IMR-90 (cell line): ENCODE measurements around the gene RASAL1. TPM values are rescaled to one million over a fixed set of nuclear protein-coding genes. Genes with fewer than 3 reads are reported as not detected.

Experiments
- ATAC-seq: fragments of 200-7000 bp; cut with Tn5 transposase; 2 replicates; pipeline ENCODE4 v1.9.1; 2020; ENCODE audit warnings: low read depth, mild to moderate bottlenecking, moderate library complexity
- BruUV-seq: library from RNA; stranded (reverse); fragments of 400-500 nt; replicated peaks from 2 replicates; lab custom pipeline; 2021; lab: Mats Ljungman, UMichigan
- CTCF ChIA-PET: fragments of 300-600 bp; formaldehyde crosslinking; extraction: SDS; loops from one replicate; lab custom pipeline; 2021; ENCODE audit warnings: antibody characterized with exemption; lab: Yijun Ruan, JAX
- POLR2A ChIA-PET: fragments of 300-600 bp; sonication (Branson Sonifier 250); formaldehyde crosslinking; loops from one replicate; lab custom pipeline; 2022; ENCODE audit warnings: antibody characterized with exemption; ENCODE audit not compliant: unreplicated experiment; lab: Charles Lee
- DNase-seq: peaks from one replicate; pipeline ENCODE4 v3.0.0; 2013
- H2AFZ ChIP-seq: replicated peaks from 2 replicates; pipeline ENCODE3; 2013; ENCODE audit warnings: low read length, mild to moderate bottlenecking; ENCODE audit not compliant: poor library complexity
- H2AK5ac ChIP-seq: 2 replicates; pipeline ENCODE4 v1.6.1; 2013; ENCODE audit warnings: low read depth, low read length, inconsistent platforms
- H2AK9ac ChIP-seq: replicated peaks from 2 replicates; pipeline ENCODE3; 2013; ENCODE audit warnings: mild to moderate bottlenecking, low read depth, low read length, moderate library complexity; ENCODE audit not compliant: poor library complexity
- H2BK120ac ChIP-seq: 2 replicates; pipeline ENCODE4 v1.6.1; 2013; ENCODE audit warnings: low read depth, low read length, inconsistent platforms
- H2BK15ac ChIP-seq: 3 replicates; pipeline ENCODE4 v1.6.1; 2013; ENCODE audit warnings: low read depth, low read length, inconsistent platforms
- H2BK20ac ChIP-seq: 2 replicates; pipeline ENCODE4 v1.6.1; 2013; ENCODE audit warnings: low read depth, mild to moderate bottlenecking, inconsistent platforms, low read length, moderate library complexity
- H2BK5ac ChIP-seq: 2 replicates; pipeline ENCODE4 v1.6.1; 2013; ENCODE audit warnings: mild to moderate bottlenecking, low read depth, low read length, inconsistent platforms; ENCODE audit not compliant: poor library complexity, severe bottlenecking
- H3K14ac ChIP-seq: replicated peaks from 2 replicates; pipeline ENCODE4 v1.6.1; 2013; ENCODE audit warnings: low read depth, low read length, inconsistent platforms
- H3K18ac ChIP-seq: 2 replicates; pipeline ENCODE4 v1.6.1; 2013; ENCODE audit warnings: low read depth, low read length, control low read depth
- H3K23ac ChIP-seq: 2 replicates; pipeline ENCODE4 v1.6.1; 2013; ENCODE audit warnings: low read depth, low read length, inconsistent platforms
- H3K27ac ChIP-seq: 2 replicates; pipeline ENCODE4 v1.5.1; 2013; ENCODE audit warnings: mild to moderate bottlenecking, control low read depth, low read length; ENCODE audit not compliant: insufficient read depth
- H3K27me3 ChIP-seq: 2 replicates; pipeline ENCODE4 v1.6.1; 2013; ENCODE audit warnings: low read length; ENCODE audit not compliant: control insufficient read depth, insufficient read depth
- H3K36me3 ChIP-seq: 2 replicates; pipeline ENCODE4 v1.6.1; 2013; ENCODE audit warnings: low read length, mixed read lengths; ENCODE audit not compliant: control insufficient read depth, insufficient read depth
- H3K4ac ChIP-seq: 2 replicates; pipeline ENCODE4 v1.6.1; 2013; ENCODE audit warnings: low read depth, low read length, inconsistent platforms
- H3K4me1 ChIP-seq: 2 replicates; pipeline ENCODE4 v1.6.1; 2013; ENCODE audit warnings: low read length, mixed read lengths; ENCODE audit not compliant: control insufficient read depth, insufficient read depth
- H3K4me2 ChIP-seq: 2 replicates; pipeline ENCODE4 v1.6.1; 2013; ENCODE audit warnings: low read depth, mild to moderate bottlenecking, control low read depth, low read length, moderate library complexity
- H3K4me3 ChIP-seq: 2 replicates; pipeline ENCODE4 v1.5.1; 2013; ENCODE audit warnings: low read depth, mild to moderate bottlenecking, control low read depth, low read length, moderate library complexity; ENCODE audit not compliant: insufficient read depth
- H3K56ac ChIP-seq: 2 replicates; pipeline ENCODE4 v1.6.1; 2013; ENCODE audit warnings: low read length, inconsistent platforms; ENCODE audit not compliant: insufficient read depth; ENCODE audit errors: extremely low read depth
- H3K79me1 ChIP-seq, 2 experiments: 2 replicates each; pipeline ENCODE4 v1.6.1; 2013; ENCODE audit warnings: low read length in 2 of 2, inconsistent platforms in 1 of 2, low read depth in 1 of 2
- H3K9ac ChIP-seq: 2 replicates; pipeline ENCODE4 v1.6.1; 2013; ENCODE audit warnings: low read depth, low read length, control low read depth
- H3K9me1 ChIP-seq: 2 replicates; pipeline ENCODE4 v1.6.1; 2013; ENCODE audit warnings: low read length, inconsistent platforms; ENCODE audit not compliant: insufficient read depth
- H3K9me3 ChIP-seq: 2 replicates; pipeline ENCODE4 v1.6.1; 2013; ENCODE audit warnings: low read length; ENCODE audit not compliant: control insufficient read depth, insufficient read depth
- H4K20me1 ChIP-seq: 2 replicates; pipeline ENCODE4 v1.6.1; 2013; ENCODE audit warnings: low read length, inconsistent platforms; ENCODE audit not compliant: insufficient read depth
- H4K5ac ChIP-seq: 2 replicates; pipeline ENCODE4 v1.6.1; 2013; ENCODE audit warnings: mild to moderate bottlenecking, low read depth, low read length, control low read depth
- H4K8ac ChIP-seq, 2 experiments: 2 replicates each; pipeline ENCODE4 v1.6.1; 2013; ENCODE audit warnings: low read depth in 2 of 2, low read length in 2 of 2, control low read depth in 1 of 2, inconsistent platforms in 1 of 2
- H4K91ac ChIP-seq: 2 replicates; pipeline ENCODE4 v1.6.1; 2013; ENCODE audit warnings: low read depth, low read length, inconsistent platforms; ENCODE audit not compliant: insufficient read depth
- BHLHE40 ChIP-seq: fragments of 150-350 bp; IDR thresholded peaks from 2 replicates; pipeline ENCODE4 v1.6.1; 2016; ENCODE audit warnings: mild to moderate bottlenecking, low read depth, low read length
- CEBPB ChIP-seq: IDR thresholded peaks from 2 replicates; pipeline ENCODE4 v1.6.1; 2012; ENCODE audit warnings: low read depth, low read length, improper control_type of control experiment
- CHD1 ChIP-seq: IDR thresholded peaks from 2 replicates; pipeline ENCODE4 v1.6.1; 2012; ENCODE audit warnings: low read depth, low read length, improper control_type of control experiment
- FOS ChIP-seq: fragments of 150-350 bp; IDR thresholded peaks from 2 replicates; pipeline ENCODE4 v1.6.1; 2016; ENCODE audit warnings: low read depth, low read length
- MAFK ChIP-seq: IDR thresholded peaks from 2 replicates; pipeline ENCODE4 v1.6.1; 2012; ENCODE audit warnings: low read depth, low read length, improper control_type of control experiment
- MAZ ChIP-seq: IDR thresholded peaks from 2 replicates; pipeline ENCODE4 v1.6.1; 2012; ENCODE audit warnings: low read depth, mild to moderate bottlenecking, low read length, improper control_type of control experiment, moderate library complexity, borderline replicate concordance
- MXI1 ChIP-seq: IDR thresholded peaks from 2 replicates; pipeline ENCODE4 v1.6.1; 2012; ENCODE audit warnings: low read depth, mild to moderate bottlenecking, low read length, moderate library complexity, borderline replicate concordance
- NFE2L2 ChIP-seq: fragments of 150-350 bp; IDR thresholded peaks from 2 replicates; pipeline ENCODE4 v1.6.1; 2016; ENCODE audit warnings: low read depth, mild to moderate bottlenecking, low read length
- POLR2A ChIP-seq: IDR thresholded peaks from 2 replicates; pipeline ENCODE4 v1.6.1; 2012; ENCODE audit warnings: mild to moderate bottlenecking, low read depth, low read length
- RAD21 ChIP-seq: IDR thresholded peaks from 2 replicates; pipeline ENCODE4 v1.6.1; 2012; ENCODE audit warnings: low read length, improper control_type of control experiment
- RCOR1 ChIP-seq: IDR thresholded peaks from 2 replicates; pipeline ENCODE4 v1.6.1; 2012; ENCODE audit warnings: mild to moderate bottlenecking, low read length, improper control_type of control experiment; ENCODE audit not compliant: insufficient replicate concordance
- RFX5 ChIP-seq: IDR thresholded peaks from 2 replicates; pipeline ENCODE4 v1.8.0; 2012; ENCODE audit warnings: low read depth, mild to moderate bottlenecking, low read length, moderate library complexity
- SMC3 ChIP-seq: fragments of 150-350 bp; IDR thresholded peaks from 2 replicates; pipeline ENCODE4 v1.6.1; 2016; ENCODE audit warnings: low read depth, mild to moderate bottlenecking, antibody characterized with exemption, low read length, moderate library complexity
- WGBS, 2 experiments: methylation state at CpG; one replicate each; pipeline versions ENCODE4 v1.1.5 to v1.1.7; 2013; ENCODE audit warnings: missing lambda C conversion rate in 2 of 2; ENCODE audit not compliant: insufficient read length in 1 of 2; ENCODE audit errors: extremely low coverage in 2 of 2; 5-methylcytosine and 5-hydroxymethylcytosine counted together
- dilution Hi-C: fragments of 300-500 bp; cut with HindIII; formaldehyde crosslinking; loops from one replicate; pipeline ENCODE4 v1.14.3; 2018; ENCODE audit warnings: low sequenced_read_pairs; ENCODE audit not compliant: unreplicated experiment
- in situ Hi-C: fragments of 300-500 bp; cut with MboI; formaldehyde crosslinking; loops from 3 replicates; pipeline ENCODE4 v1.14.3; 2019; ENCODE audit warnings: low sequenced_read_pairs, inconsistent platforms, mixed read lengths
- intact Hi-C: fragments of 100-400 bp; cut with micrococcal nuclease; formaldehyde crosslinking; loops from 2 replicates; pipeline ENCODE4 v1.10.0; 2022
- polyA plus RNA-seq, 3 experiments: library from polyadenylated mRNA; depleted of rRNA; stranded (reverse); fragments of >200 nt; gene quantifications; 2 replicates each; pipeline ENCODE4 v1.2.3, GENCODE V29; 2012; ENCODE audit warnings: low replicate concordance in 1 of 3
- total RNA-seq: library from RNA; depleted of rRNA; stranded (reverse); fragments of >200 nt; gene quantifications from 2 replicates; pipeline ENCODE4 v1.2.3, GENCODE V29; 2012
- TF ChIP-seq, protein P1 (sequence below): fragments of 150-350 bp; IDR thresholded peaks from 2 replicates; pipeline ENCODE4 v1.6.1; 2016; ENCODE audit warnings: low read depth, mild to moderate bottlenecking, low read length, moderate library complexity, borderline replicate concordance
- TF ChIP-seq, protein P2 (sequence below): conservative IDR thresholded peaks from 2 replicates; pipeline ENCODE4 v1.5.1; 2012; ENCODE audit warnings: mild to moderate bottlenecking, low read depth, low read length, improper control_type of control experiment
- TF ChIP-seq, protein P3 (sequence below): fragments of 150-350 bp; IDR thresholded peaks from 2 replicates; pipeline ENCODE4 v1.6.1; 2017; ENCODE audit warnings: mild to moderate bottlenecking, antibody characterized with exemption, low read length, low read depth

RASAL1 gene
- total and polyA plus RNA-seq, 2 of the 4 experiments (the other 2 are of a cell fraction): not detected

DNA sequence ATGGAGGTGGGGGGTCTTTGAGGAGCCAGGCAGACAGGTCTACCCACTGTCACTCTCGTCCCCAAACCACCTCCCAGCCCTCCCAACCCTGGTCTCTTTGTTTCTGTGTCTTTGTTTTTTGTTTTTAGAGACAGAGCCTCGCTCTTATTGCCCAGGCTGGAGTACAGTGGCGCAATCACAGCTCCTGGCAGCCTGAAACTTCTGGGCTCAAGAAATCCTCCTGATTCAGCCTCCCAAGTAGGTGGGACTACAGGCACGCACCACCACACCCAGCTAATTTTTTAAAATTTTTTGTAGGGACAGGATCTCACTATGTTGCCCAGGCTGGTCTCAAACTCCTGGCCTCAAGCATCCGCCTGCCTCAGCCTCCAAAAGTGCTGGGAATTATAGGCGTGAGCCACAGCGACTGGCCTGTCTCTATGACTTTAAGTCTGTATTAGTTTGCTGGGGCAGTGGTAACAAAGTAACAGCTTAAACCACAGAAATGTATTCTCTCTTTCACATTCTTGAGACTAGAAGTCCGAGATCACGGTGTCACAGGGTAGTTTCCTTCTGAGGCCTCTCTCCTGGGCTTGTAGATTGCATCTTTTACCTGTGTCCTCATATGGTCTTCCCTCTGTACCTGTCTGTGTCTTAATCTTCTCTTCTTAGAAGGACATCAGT lies 52.9 kb downstream of the RASAL1 start:
- no peak overlapping the region for H4K5ac ChIP-seq
- in situ Hi-C loops (no loop called here), dilution Hi-C loops (no loop called here), intact Hi-C loops (no loop called here)
- H3K9ac ChIP-seq: no peak overlapping the region
- no peak overlapping the region for H4K91ac ChIP-seq
- H3K9me3 ChIP-seq: no peaks in the 10 kb centered on the region
- H3K27ac ChIP-seq: no peak overlapping the region
- H2AK9ac ChIP-seq: no peak overlapping the region
- H3K36me3 ChIP-seq: no peaks in the 10 kb centered on the region
- DNase-seq: no peak
- no peak overlapping the region for H2BK120ac ChIP-seq
- no peak overlapping the region for H4K8ac ChIP-seq
- H2AFZ ChIP-seq: no peak overlapping the region
- no TSS peak for BruUV-seq
- ChIA-PET POLR2A (no interaction called here), CTCF (no interaction called here)
- no peak overlapping the region for H3K14ac ChIP-seq
- no peak overlapping the region for H2BK20ac ChIP-seq
- H2BK15ac ChIP-seq: no peak overlapping the region
- H3K23ac ChIP-seq: no peak overlapping the region
- H3K79me1 ChIP-seq: no peaks in the 10 kb centered on the region
- no peak for ATAC-seq
- no peak for TF ChIP-seq RCOR1
- TF ChIP-seq CEBPB: no peak
- TF ChIP-seq, protein P1, sequence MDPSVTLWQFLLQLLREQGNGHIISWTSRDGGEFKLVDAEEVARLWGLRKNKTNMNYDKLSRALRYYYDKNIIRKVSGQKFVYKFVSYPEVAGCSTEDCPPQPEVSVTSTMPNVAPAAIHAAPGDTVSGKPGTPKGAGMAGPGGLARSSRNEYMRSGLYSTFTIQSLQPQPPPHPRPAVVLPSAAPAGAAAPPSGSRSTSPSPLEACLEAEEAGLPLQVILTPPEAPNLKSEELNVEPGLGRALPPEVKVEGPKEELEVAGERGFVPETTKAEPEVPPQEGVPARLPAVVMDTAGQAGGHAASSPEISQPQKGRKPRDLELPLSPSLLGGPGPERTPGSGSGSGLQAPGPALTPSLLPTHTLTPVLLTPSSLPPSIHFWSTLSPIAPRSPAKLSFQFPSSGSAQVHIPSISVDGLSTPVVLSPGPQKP: no peak
- no peak for TF ChIP-seq SMC3
- no peak for TF ChIP-seq NFE2L2
- TF ChIP-seq MAFK: no peak
- no peak for TF ChIP-seq FOS
- TF ChIP-seq MAZ: no peak
- TF ChIP-seq BHLHE40: no peak
- TF ChIP-seq POLR2A: no peak
- no peak for TF ChIP-seq CHD1
- TF ChIP-seq, protein P2, sequence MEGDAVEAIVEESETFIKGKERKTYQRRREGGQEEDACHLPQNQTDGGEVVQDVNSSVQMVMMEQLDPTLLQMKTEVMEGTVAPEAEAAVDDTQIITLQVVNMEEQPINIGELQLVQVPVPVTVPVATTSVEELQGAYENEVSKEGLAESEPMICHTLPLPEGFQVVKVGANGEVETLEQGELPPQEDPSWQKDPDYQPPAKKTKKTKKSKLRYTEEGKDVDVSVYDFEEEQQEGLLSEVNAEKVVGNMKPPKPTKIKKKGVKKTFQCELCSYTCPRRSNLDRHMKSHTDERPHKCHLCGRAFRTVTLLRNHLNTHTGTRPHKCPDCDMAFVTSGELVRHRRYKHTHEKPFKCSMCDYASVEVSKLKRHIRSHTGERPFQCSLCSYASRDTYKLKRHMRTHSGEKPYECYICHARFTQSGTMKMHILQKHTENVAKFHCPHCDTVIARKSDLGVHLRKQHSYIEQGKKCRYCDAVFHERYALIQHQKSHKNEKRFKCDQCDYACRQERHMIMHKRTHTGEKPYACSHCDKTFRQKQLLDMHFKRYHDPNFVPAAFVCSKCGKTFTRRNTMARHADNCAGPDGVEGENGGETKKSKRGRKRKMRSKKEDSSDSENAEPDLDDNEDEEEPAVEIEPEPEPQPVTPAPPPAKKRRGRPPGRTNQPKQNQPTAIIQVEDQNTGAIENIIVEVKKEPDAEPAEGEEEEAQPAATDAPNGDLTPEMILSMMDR: no peak
- no peak for TF ChIP-seq RAD21
- TF ChIP-seq, protein P3, sequence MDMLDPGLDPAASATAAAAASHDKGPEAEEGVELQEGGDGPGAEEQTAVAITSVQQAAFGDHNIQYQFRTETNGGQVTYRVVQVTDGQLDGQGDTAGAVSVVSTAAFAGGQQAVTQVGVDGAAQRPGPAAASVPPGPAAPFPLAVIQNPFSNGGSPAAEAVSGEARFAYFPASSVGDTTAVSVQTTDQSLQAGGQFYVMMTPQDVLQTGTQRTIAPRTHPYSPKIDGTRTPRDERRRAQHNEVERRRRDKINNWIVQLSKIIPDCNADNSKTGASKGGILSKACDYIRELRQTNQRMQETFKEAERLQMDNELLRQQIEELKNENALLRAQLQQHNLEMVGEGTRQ: no peak
- TF ChIP-seq MXI1: no peak
- TF ChIP-seq RFX5: no peak
- H3K18ac ChIP-seq: no peak overlapping the region
- H3K27me3 ChIP-seq: peaks cover 16% of the 10 kb centered on the region
- no peaks in the 10 kb centered on the region for H3K9me1 ChIP-seq
- no peak overlapping the region for H3K4me3 ChIP-seq
- H2BK5ac ChIP-seq: no peak overlapping the region
- no peak overlapping the region for H3K56ac ChIP-seq
- H3K4me1 ChIP-seq: no peaks in the 10 kb centered on the region
- H4K20me1 ChIP-seq: no peaks in the 10 kb centered on the region
- H3K4me2 ChIP-seq: no peak overlapping the region
- WGBS, 2 experiments: 60% methylated on average over 1 of the region's 9 CpGs; no CpG with 5 or more reads in 1 of the 2 experiments
- H3K4ac ChIP-seq: no peak overlapping the region
- no peak overlapping the region for H2AK5ac ChIP-seq
